H1 (cell line): Measurements from ENCODE around the gene PRTG. TPM values are rescaled to one million over a fixed set of nuclear protein-coding genes. Genes with fewer than 3 reads are reported as not detected.

Experiments used
- ASH2L ChIP-seq: fragments of 200-600, 300-600 bp; sonication (generic); IDR thresholded peaks from one replicate; pipeline ENCODE4 v1.7.1; 2017; ENCODE audit warnings: low read length
- CHD1 ChIP-seq: IDR thresholded peaks from 2 replicates; pipeline ENCODE4 v1.6.1; 2012; ENCODE audit warnings: low read depth, low read length, improper control_type of control experiment
- CREB1 ChIP-seq: IDR thresholded peaks from 2 replicates; pipeline ENCODE4 v1.6.1; 2012; ENCODE audit warnings: inconsistent platforms
- SP2 ChIP-seq: IDR thresholded peaks from 2 replicates; pipeline ENCODE4 v1.6.1; 2012; ENCODE audit warnings: mild to moderate bottlenecking, low read length, inconsistent platforms
- TAF7 ChIP-seq: optimal IDR thresholded peaks from 2 replicates; pipeline ENCODE3; 2011; ENCODE audit warnings: low read depth, mild to moderate bottlenecking, inconsistent platforms, low read length, moderate library complexity, borderline replicate concordance
- polyA plus RNA-seq, 7 experiments: library from polyadenylated mRNA; depleted of rRNA in 3 of 7; stranded (reverse) in 5 of 7; unstranded in 2 of 7; fragments of >200 nt in 5 of 7; fragments of 200-250 nt in 2 of 7; gene quantifications; 1 replicate in 5 of 7; 2 replicates in 1 of 7; 4 replicates in 1 of 7; pipeline versions ENCODE4 v1.2.1 to v1.2.3, GENCODE V29; 2011 to 2013; ENCODE audit warnings: missing spikeins in 2 of 7, mixed read lengths in 2 of 7
- total RNA-seq: library from RNA; stranded (reverse); fragmentation: NEBNext Ultra II Directional; extraction: Animal tissue kit (Norgen Biotek cat#: 25700); gene quantifications from 2 replicates; pipeline ENCODE4 v1.2.1, GENCODE V29; 2021

Gene PRTG
- total and polyA plus RNA-seq, 2 of the 8 experiments (the other 6 are each of a cell fraction or from before 2014, with no cell fraction given) = 3.1 to 3.2 TPM

DNA sequence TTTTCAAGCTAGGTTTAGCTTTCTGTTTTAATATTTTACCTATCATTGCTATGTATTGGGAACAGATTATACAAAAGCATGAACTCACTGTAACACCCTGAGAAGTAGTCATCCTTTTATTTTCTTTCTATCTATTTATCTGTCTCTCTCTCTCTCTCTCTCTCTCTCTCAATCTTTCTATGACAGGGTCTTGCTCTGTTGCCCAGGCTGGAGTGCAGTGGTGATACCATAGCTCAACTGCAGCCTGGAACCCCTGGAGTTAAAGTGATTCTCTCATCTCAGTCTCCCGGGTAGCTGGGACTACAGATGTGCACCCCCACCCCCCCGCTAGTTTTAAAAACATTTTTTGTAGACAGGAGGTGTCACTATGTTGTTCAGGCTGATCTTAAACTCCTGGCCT is 28.9 kb downstream of the PRTG start (continued):
- TF ChIP-seq ASH2L (no peak), SP2 (no peak), CREB1 (no peak), CHD1 (no peak), TAF7 (no peak)
- TF ChIP-seq, all 59 proteins: peak for 0
